Hematopoietic multipotent progenitor cell treated with erythropoietin and hydrocortisone succinate and interleukin-3 and kit ligand, for 8 days (in vitro differentiated cells): ENCODE measurements around the gene SEMA3C.
"Not testable (repeated sequence)": the region's sequence is repeated elsewhere in the genome, so short reads cannot be mapped to it uniquely, and the experiment has no call there.

ENCODE experiments used
- DNase-seq: peaks from one replicate; pipeline ENCODE4 v3.0.0-alpha.2; 2015

SEMA3C gene

DNA sequence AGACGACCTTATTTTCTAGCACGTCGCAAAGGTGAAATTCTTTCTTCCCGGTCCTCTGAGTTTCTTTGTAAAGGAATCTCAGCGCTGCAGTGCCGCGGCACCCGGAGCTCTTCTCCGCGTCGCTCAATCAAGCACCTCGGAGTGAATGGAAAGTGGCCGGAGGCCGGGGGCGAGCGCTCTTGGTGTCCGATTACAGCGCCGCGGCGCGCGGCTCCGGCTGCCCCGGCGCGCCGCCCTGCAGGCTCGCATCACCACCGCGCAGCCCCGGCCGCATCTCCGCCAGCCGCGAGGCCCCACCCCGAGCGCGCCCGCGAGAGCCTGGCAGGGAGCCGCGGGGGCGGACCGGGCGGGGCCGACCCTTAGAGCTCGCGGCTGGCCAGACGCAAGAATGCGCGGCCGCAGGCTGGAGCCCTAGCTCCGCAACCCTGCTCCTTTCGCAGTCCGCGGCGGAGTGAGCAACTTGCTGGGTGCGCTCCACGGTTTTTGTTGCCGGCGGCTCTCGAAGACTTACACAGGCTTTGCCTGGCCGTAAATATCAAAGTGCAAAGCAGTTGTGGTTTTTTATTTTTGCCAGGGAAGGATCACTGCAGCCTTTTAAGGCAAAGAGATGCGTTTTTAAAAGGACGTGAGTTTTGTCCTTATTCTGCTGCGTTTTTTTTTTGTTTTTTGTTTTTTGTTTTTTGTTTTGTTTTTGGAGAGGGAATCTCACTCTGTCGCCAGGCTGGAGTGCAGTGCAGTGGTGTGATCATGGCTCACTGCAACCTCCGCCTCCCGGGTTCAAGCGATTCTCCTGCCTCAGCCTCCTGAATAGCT lies at the start of gene SEMA3C:
Gene SEMA3C, minus strand, starts transcription at position 143 of the 813 bp plus-strand sequence. CDS start 2,270 bp downstream, outside the sequence.
- peak; percentile 79 for DNase-seq

- no peak for DNase-seq
These were observed 49.8 kb upstream of the SEMA3C start for GRCh38 chr7:80968606-80969005.

DNA sequence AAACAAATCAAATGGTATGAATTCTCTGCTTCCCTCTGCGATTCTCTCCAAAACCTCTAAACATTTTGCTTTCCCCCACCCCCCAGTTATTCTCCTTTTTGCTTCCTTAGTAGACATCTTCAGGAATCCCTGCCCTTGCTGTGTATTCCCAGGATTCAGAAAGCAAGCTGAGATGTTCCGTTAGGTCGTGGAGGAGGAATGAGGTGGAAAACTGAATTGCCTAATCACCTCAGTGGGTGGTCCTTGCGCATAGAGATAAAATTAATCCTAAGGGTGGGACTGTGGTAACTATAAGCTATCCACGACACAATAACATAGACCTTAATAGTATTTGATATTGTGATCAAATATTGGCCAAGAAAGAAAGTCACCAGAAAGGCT lies 49.1 kb upstream of the SEMA3C start:
- no peak for DNase-seq

DNA sequence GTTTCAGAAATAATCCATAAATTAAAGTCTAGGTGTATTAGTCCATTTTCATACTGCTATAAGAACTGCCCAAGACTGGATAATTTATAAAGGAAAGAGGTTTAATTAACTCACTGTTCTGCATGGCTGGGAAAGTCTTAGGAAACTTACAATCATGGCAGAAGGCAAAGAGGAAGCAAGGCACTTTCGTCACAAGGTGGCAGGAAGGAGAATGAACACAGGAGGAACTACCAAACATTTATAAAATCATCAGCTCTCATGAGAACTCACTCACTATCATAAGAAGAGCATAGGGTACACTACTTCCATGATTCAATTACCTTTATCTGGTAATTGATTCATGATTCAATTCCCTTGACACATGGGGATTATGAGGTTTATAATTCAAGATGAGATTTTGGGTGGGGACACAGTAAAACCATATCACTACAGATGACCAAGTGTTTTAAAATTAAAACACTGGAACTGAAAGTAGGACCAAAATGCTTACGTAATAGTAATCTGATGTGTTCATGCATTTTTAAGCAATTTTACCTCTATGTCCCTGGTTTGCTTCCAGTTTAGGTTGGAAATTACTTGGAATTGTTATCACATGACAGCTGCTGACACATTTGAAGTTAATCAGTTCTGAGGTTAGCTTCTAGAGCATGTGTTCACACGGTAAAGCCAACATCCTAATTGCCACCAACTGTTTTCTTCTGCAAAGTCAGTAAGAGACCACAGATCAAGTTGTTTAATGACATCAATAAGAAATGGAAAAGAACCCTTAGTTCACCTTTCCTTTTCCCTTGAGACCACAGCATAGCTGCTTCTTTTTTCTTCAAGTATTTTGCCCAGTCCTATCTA lies 48.4 kb upstream of the SEMA3C start:
- DNase-seq = no peak

DNA sequence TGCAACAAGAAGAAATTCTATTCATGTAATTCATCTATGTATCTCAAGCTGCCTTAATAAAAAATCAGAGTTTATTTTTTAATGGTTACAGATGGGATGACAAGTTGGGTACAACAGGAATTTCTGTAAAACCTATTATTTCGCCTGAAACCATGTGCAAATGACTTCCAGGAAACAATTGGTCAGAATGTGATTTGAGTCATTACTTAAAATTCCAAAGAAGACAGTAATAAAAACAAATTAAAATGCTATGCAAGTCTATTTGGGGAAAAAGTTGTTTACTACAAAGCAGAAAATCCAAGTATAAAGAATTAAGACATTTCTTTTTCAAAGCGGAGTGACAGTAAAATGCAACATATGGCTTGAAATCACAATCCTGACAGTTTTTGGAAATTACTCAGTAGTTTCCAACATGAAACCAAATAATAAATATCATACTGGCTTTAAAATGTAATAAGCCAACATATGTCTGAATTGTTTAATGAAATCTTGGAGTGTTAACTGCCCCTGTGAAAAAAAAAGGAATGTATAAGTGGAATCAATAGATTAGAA lies 41.5 kb upstream of the SEMA3C start:
- DNase-seq = no peak

- no peak for DNase-seq
These were observed 38.5 kb upstream of the SEMA3C start for GRCh38 chr7:80957226-80957777.

DNA sequence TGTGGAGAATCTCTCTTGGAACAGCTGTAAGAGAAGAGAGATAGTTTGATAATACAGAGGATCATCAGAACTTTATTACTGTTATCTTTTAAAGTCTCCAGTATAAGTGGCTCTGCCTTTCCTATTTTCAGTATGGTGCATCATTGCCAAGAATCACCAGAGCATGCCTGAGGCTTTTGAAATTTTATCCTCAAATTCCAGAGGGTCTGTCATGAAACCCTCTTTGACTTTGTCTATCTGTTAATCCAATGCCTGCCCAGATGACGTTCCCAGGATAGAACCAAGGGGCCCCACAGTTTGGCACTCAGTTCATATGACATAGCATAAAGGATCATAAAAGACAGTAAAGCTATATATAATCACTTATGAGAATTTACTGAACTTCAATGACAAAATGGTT lies 35.3 kb upstream of the SEMA3C start:
- DNase-seq = no peak

DNA sequence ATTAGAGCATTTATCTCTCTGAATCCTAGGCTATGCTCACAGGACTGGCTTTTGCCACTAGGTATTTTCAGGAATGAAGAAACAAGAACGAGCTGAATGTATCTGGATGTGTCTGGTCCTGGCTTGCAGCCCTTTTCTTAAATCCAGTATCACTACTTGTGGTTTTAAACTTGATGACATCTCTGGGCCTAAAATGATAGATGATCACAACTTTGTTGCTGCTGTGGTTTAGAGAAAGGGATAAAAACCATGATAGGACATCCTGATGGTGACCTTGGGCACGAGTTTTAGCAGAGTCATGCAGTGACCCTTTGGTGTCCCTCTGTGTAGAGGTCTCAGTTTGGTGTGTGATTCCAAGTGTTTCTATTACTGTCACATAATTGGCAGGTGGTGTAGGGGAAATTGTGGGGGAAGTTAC lies 31.7 kb upstream of the SEMA3C start:
- no peak for DNase-seq

DNA sequence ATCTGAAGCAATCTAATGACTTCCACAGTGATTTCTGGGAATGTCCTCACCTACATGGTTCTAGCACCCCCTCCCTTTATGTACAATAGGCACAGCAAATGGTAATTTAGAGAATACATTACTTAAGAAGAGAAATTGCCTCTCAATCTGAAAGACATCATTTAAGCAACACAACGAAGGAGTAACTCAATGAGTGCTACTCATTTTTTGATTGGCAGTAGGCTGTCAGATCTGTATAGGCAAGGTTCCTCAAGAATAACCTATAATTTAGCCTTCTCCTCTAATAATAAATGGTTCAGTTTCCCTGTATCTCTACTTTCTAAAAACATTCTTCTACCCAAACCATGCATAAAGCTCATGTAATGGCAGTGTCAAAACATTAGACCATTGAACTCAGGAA lies 30.6 kb upstream of the SEMA3C start:
- no peak for DNase-seq

- DNase-seq = no peak
These were observed 28.0 kb upstream of the SEMA3C start for GRCh38 chr7:80946858-80947257.

DNA sequence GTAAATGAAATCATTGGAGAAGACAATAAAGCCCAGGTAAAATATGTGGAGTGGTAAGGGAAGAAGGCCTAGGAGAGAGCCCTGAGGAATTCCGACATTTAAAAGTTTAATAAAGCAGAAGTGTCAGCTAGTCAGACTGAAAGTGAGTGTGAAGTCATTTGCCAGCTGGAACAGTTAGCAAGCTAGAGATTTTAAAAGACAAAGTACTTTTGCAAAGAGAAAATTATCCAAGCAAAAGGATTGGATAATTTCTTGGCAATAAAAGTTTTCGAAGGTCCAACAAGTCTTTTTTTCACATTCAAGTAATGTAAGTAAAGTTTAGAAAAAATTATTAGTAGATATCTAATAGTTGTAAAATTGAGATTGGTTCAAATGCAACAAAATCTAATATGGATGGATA lies 27.1 kb upstream of the SEMA3C start:
- DNase-seq = no peak

DNA sequence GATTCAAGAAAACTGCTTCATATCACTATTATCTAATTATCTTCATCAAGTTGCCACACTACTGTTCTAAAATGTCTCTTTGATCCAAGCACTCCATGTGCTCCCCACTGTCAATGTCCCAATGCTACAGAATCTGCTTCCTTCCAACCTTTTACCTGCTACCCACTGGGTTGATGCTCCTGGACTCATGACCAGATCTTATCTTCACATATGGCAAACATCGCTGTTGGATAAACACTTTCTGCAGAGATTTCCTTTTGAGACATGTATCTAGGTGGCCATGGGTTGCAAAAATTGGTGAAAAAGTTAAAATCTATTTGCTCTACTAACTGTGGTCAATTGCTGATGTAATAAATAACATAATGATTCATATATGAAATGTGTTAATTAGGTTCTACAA lies 24.5 kb upstream of the SEMA3C start:
- no peak for DNase-seq

GRCh38 chr7:80942261-80943041 lies 23.6 kb upstream of the SEMA3C start:
- no peak for DNase-seq

DNA sequence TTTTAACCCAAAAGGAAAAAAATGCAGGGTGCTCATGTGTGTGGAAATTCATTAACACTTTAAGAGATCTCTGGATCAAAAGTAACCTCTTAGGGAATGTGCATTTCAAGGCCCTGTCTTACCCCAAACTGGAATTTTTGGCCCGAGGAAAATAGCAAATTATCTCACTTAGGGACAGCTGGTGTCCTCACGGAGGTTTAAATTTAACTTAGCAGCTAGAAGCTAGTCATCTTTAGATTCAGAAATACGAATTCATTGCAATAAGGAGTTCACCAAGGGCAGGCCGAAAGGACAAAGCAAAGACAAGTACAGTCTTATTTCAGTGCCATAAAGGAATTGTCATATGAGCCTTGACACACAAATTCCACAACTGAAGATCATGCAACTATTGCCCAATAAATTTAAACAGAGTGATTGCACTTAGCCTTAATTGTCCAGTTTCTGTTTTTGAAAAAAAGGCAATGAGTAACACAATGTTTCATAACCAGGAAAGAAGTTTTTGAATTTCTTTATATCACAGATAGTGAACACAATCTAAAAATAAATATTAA lies 22.4 kb upstream of the SEMA3C start:
- no peak for DNase-seq

DNA sequence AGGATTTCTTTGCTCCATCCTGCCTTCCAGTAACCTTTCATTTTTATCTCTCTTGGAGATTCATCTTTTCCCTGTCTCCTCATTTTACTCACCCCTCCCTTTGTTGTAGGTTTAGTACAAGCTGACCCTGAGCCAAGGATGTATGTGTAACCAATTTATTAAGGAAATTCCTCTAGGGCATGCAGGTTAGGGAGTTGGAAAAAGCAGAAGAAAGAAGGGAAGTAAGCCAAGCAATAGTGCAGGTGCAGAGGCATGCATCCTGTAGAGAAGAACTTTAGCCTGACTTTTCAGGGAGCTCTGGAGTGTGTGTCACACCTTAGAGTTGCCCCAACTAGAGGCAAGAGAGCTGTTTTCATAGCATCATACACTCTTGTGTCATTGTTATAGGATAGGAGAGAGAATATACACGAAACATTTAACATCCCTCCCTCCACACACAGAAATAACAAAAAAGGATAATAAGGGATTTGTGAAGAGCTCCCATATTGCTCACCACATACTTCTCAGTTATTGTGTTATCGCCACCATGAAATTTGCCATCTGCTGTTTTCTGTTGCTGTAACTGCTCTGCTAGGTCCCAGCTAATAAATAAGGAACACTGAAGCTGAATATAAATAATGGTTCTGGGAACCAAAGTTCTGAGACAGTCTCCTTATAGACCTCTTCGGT lies 21.8 kb upstream of the SEMA3C start:
- DNase-seq = no peak

GRCh38 chr7:80937336-80937735 lies 18.5 kb upstream of the SEMA3C start:
- no peak for DNase-seq

- DNase-seq = no peak
These were observed 17.3 kb upstream of the SEMA3C start for GRCh38 chr7:80935991-80936780.

GRCh38 chr7:80934321-80934720 lies 15.5 kb upstream of the SEMA3C start:
- DNase-seq = no peak

DNA sequence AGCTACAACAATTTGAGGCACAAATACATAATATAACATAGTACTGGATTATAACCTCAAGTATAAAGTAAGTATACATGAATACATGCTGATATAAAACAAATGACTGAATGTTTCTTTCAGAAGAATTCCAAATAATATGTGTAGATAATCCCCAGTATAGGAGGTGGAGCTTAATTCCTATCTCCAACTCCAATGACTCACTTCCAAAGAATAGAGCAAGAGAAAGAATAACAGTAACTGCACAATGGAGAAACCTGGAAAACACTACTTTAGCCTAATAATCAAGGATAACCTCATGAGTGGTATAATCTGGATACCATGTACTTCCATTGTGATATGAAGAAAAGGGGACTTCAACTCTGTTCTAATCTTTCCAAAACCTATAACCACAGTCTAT lies 13.7 kb upstream of the SEMA3C start:
- DNase-seq = no peak

DNA sequence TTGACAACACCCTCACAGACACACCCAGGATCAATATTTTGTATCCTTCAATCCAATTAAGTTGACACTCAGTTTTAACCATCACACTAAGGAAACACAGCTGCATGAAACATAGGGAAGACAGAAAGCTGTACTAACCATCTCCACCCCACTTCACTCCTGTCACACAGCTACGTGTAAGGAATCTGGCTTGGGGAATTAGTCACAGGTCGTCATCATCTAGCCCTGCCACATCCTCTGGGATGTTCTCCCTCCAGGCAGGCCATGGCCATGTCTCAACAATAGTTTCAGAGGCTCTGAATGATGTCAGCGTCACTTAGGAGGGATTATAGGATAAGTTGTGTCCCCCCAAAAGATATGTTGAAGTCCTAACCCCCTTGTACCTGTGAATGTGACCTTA lies 10.8 kb upstream of the SEMA3C start:
- no peak for DNase-seq

DNA sequence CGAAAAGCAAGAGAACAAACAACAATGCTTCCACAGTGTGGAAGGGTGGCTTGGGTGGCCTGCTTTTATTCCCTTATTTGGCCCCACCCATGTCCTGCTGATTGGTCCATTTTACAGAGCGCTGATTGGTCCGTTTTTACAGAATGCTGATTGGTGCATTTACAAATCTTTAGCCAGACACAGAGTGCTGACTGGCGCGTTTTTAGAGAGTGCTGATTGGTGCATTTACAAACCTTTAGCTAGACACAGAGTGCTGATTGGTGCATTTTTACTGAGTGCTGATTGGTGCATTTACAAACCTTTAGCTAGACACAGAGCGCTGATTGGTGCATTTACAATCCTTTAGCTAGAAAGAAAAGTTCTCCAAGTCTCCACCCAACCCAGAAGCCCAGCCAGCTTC lies 8.1 kb upstream of the SEMA3C start:
- not testable (repeated sequence) for DNase-seq
